Right lobe of liver (tissue), 6 donors: ENCODE measurements around the gene TTC28. TPM values are rescaled to one million over a fixed set of nuclear protein-coding genes. Genes with fewer than 3 reads are reported as not detected.
"Not testable (repeated sequence)": the region's sequence is repeated elsewhere in the genome, so short reads cannot be mapped to it uniquely, and the experiment has no call there.

Experiments
- ATAC-seq, 4 donors: fragments of 200-7000 bp; cut with Tn5 transposase; one replicate each; pipeline ENCODE4 v1.9.1; 2020; ENCODE audit warnings: mild to moderate bottlenecking in 4 of 4, moderate library complexity in 4 of 4
- DNase-seq, 3 donors: peaks; one replicate each; pipeline ENCODE4 v3.0.0-alpha.2; 2020
- H3K27ac ChIP-seq, 3 donors: fragments of 200-600 bp; one replicate each; pipeline ENCODE4 v1.8.0; 2022
- H3K27me3 ChIP-seq, 2 donors: fragments of 200-600 bp; one replicate each; pipeline ENCODE4 v1.8.0; 2022
- H3K36me3 ChIP-seq, 4 donors: fragments of 200-600 bp; sonication (generic) in 1 of 4; one replicate each; pipeline versions ENCODE4 v1.5.1 to v1.8.0; 2017 to 2022; ENCODE audit warnings: control low read depth in 1 of 4
- H3K4me1 ChIP-seq, 4 donors: fragments of 200-600 bp; sonication (generic) in 1 of 4; one replicate each; pipeline versions ENCODE4 v1.5.1 to v1.8.0; 2017 to 2022; ENCODE audit warnings: control low read depth in 1 of 4
- H3K4me3 ChIP-seq, 3 donors: fragments of 200-600 bp; one replicate each; pipeline ENCODE4 v1.8.0; 2022
- H3K9me3 ChIP-seq, 4 donors: fragments of 200-600 bp; sonication (generic) in 1 of 4; one replicate each; pipeline versions ENCODE4 v1.5.1 to v1.8.0; 2017 to 2022; ENCODE audit warnings: control low read depth in 1 of 4
- POLR2A ChIP-seq: fragments of 450-650 bp; IDR thresholded peaks from one replicate; pipeline ENCODE4 v1.6.1; 2017; ENCODE audit warnings: antibody characterized with exemption, mild to moderate bottlenecking
- WGBS: methylation state at CpG from one replicate; pipeline ENCODE4 v1.1.6; 2018; ENCODE audit warnings: low coverage, low lambda C conversion rate; ENCODE audit not compliant: insufficient coverage; ENCODE audit errors: missing lambda C conversion rate; 5-methylcytosine and 5-hydroxymethylcytosine counted together
- intact Hi-C, 2 donors: fragments of 100-400 bp; cut with DNase I; formaldehyde crosslinking; loops; one replicate each; pipeline versions ENCODE4 v1.11.2 to v1.14.1; 2022
- total RNA-seq, 6 experiments: library from RNA; depleted of rRNA in 2 of 6; stranded (reverse); fragments of >200 nt in 2 of 6; fragmentation: NEBNext Ultra II Directional in 3 of 6; extraction: Animal tissue kit (Norgen Biotek cat#: 25700) in 3 of 6; gene quantifications; one replicate each; pipeline versions ENCODE4 v1.1.0 to v1.2.4, GENCODE V29; 2016 to 2023
- TF ChIP-seq, protein P1 (sequence below), 4 donors: fragments of 200-600 bp in 3 of 4; fragments of 450-650 bp in 1 of 4; IDR thresholded peaks; one replicate each; pipeline versions ENCODE4 v1.5.1 to v1.8.0; 2016 to 2022; ENCODE audit warnings: antibody characterized with exemption in 4 of 4, mild to moderate bottlenecking in 2 of 4
- donor health status: DM: no; HTN: yes; CAD: no.
- donor health status: DM: no; HTN: no; CAD: no.
- donor health status: DM: no; HTN: no; CAD: no.
- donor health status: DM: no; HTN: yes; CAD: no.
- donor health status: DM: no; HTN: yes; CAD: no.

Gene TTC28
- total RNA-seq, 6 experiments from 2014 or later = 9.4 to 38.3 (median 15.0) TPM

DNA sequence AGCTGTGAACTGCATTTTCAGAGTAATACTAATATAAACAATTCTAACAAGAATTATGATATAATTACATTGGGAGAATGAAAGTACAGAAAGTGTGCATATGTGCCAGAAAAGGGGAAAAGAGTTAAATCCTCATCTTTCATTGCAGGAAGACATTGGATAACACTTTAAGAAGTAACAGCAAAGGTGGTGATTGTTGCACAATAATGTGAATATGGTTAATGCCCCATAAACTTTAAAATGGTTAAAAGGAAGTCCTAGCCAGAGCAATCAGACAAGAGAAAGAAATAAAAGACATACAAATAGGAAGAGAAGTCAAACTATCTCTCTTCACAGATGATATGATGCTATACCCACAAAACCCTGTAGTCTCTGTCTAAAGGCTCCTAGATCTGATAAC is 111.5 kb downstream of the TTC28 start:
- no peak for ATAC-seq
- no peak overlapping the region for H3K27ac ChIP-seq
- no peak for DNase-seq
- TF ChIP-seq, protein P1, sequence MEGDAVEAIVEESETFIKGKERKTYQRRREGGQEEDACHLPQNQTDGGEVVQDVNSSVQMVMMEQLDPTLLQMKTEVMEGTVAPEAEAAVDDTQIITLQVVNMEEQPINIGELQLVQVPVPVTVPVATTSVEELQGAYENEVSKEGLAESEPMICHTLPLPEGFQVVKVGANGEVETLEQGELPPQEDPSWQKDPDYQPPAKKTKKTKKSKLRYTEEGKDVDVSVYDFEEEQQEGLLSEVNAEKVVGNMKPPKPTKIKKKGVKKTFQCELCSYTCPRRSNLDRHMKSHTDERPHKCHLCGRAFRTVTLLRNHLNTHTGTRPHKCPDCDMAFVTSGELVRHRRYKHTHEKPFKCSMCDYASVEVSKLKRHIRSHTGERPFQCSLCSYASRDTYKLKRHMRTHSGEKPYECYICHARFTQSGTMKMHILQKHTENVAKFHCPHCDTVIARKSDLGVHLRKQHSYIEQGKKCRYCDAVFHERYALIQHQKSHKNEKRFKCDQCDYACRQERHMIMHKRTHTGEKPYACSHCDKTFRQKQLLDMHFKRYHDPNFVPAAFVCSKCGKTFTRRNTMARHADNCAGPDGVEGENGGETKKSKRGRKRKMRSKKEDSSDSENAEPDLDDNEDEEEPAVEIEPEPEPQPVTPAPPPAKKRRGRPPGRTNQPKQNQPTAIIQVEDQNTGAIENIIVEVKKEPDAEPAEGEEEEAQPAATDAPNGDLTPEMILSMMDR (IDR thresholded peaks at IDR 0.05) = no peak
- no peak overlapping the region for H3K4me3 ChIP-seq
- no peaks in the 10 kb centered on the region for H3K36me3 ChIP-seq
- H3K4me1 ChIP-seq = no peaks in the 10 kb centered on the region
- H3K9me3 ChIP-seq = no peaks in the 10 kb centered on the region
- H3K27me3 ChIP-seq = no peaks in the 10 kb centered on the region
- intact Hi-C loops = no loop called here

DNA sequence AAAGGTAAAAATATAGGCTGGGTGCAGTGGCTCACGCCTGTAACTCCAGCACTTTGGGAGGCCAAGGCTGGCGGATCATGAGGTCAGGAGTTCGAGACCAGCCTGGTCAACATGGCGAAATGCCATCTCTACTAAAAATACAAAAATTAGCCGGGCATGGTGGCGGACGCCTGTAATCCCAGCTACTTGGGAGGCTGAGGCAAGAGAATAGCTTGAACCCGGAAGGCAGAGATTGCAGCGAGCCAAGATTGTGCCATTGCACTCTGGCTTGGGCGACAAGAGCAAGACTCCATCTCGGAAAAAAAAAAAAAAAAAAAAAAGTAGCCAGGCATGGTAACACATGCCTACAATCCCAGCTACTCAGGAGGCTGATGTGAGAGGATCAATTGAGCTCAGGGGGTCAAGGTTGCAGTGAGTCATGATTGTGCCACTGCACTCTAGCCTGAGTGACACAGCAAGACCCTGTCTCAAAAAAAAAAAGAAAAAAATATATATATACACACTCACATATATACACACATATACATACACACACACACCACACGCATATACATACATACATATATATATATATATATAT is 112.6 kb downstream of the TTC28 start:
- H3K4me1 ChIP-seq, DNase-seq, H3K27ac ChIP-seq, H3K36me3 ChIP-seq, H3K9me3 ChIP-seq, intact Hi-C loops, H3K27me3 ChIP-seq, H3K4me3 ChIP-seq: not testable (repeated sequence)
- ATAC-seq = peak in 1 of 4 donors; percentile 48
- 82% methylated on average over 6 of the region's 12 CpGs for WGBS

DNA sequence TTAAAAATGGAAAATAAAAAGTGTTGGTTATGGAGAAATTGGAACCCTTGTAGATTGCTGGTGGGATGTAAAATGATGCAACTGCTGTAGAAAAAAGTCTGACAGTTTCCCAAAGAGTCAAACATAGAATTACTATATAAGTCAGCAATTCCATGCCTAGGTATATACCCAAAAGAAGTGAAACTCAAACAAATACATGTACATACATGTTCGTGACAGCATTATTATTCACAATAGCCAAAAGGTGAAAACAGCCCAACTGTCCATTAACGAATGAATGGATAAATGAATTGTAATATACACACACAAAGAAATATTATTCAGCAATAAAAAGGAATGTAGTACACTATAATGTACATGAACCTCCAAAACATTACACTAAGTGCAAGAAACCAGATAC is 116.0 kb downstream of the TTC28 start:
- Histone ChIP-seq H3K4me3 (no peak overlapping the region), H3K9me3 (no peaks in the 10 kb centered on the region), H3K4me1 (no peaks in the 10 kb centered on the region), H3K27ac (no peak overlapping the region), H3K36me3 (no peaks in the 10 kb centered on the region), H3K27me3 (no peaks in the 10 kb centered on the region)
- no peak for ATAC-seq
- no peak for DNase-seq
- intact Hi-C loops = no loop called here
- WGBS = 100% methylated on average over 2 of the region's 2 CpGs
- TF ChIP-seq POLR2A = no peak
- TF ChIP-seq, protein P1 (IDR thresholded peaks at IDR 0.05) = no peak

DNA sequence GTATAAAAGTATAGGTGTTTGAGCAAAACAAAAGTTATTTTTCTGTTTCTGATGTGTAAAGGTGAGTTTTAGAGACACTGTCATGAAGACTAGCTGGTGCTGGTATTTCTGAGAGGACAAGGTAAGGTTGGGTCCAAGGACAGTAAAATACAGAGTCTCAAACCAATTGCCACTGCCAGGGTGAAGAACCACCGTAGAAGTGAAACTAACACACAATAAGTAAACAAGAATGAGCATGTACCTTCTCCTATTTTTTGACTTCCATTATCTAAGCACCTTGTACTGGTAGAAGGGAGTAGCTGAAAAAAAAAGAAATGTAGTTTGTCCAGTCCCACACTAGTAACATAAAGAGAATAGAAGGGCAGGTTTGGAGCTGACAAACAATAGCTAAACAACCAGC is 117.3 kb downstream of the TTC28 start:
- TF ChIP-seq, protein P1 (IDR thresholded peaks at IDR 0.05) = no peak

DNA sequence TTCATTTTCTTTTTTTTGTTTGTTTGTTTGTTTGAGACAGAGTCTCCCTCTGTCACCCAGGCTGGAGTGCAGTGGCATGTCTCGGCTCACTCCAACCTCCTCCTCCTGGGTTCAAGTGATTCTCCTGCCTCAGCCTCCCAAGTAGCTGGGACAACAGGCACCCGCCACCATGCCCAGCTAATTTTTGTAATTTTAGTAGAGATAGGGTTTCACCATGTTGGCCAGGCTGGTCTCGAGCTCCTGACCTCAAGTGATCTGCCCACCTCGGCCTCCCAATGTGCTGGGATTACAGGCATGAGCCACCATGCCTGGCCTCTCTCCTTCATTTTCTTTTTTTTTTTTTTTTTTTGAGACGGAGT is 118.9 kb downstream of the TTC28 start:
- DNase-seq, H3K27ac ChIP-seq, H3K27me3 ChIP-seq, H3K4me1 ChIP-seq, H3K9me3 ChIP-seq, intact Hi-C loops, H3K4me3 ChIP-seq, ATAC-seq, H3K36me3 ChIP-seq: not testable (repeated sequence)
- 94% methylated on average over 3 of the region's 5 CpGs for WGBS

More for the DNA sequence above, 117.3 kb downstream of the TTC28 start:
- no peak overlapping the region for H3K4me3 ChIP-seq
- no peak for DNase-seq
- H3K36me3 ChIP-seq = no peaks in the 10 kb centered on the region
- no peaks in the 10 kb centered on the region for H3K9me3 ChIP-seq
- no peaks in the 10 kb centered on the region for H3K4me1 ChIP-seq
- H3K27ac ChIP-seq = no peak overlapping the region
- ATAC-seq = no peak
- no peaks in the 10 kb centered on the region for H3K27me3 ChIP-seq
- intact Hi-C loops = no loop called here
- 54% methylated on average over 1 of the region's 1 CpG for WGBS
